Panc1 (cell line): ENCODE measurements around the gene CACNA2D4.

ENCODE experiments used
- CTCF ChIP-seq: fragments of 450-650 bp; IDR thresholded peaks from 2 replicates; pipeline ENCODE4 v1.5.1; 2017; ENCODE audit warnings: mild to moderate bottlenecking
- POLR2AphosphoS5 ChIP-seq: IDR thresholded peaks from 2 replicates; pipeline ENCODE4 v1.6.1; 2012; ENCODE audit warnings: mild to moderate bottlenecking, low read depth, low read length, moderate library complexity
- SIN3A ChIP-seq: IDR thresholded peaks from 2 replicates; pipeline ENCODE4 v1.6.1; 2012; ENCODE audit warnings: low read depth, mild to moderate bottlenecking, low read length, moderate library complexity, borderline replicate concordance; ENCODE audit not compliant: insufficient read depth
- TCF7L2 ChIP-seq: IDR thresholded peaks from 2 replicates; pipeline ENCODE4 v1.6.1; 2011; ENCODE audit warnings: mild to moderate bottlenecking, low read depth, low read length, inconsistent platforms

- TF ChIP-seq CTCF (no peak), POLR2AphosphoS5 (no peak), TCF7L2 (no peak), SIN3A (no peak)
Measured at GRCh38 chr12:1884651-1885050, 33.8 kb downstream of the CACNA2D4 start.
